Spinal cord (tissue), 10 donors: Measurements from ENCODE around the gene SHC2. TPM values are rescaled to one million over a fixed set of nuclear protein-coding genes. Genes with fewer than 3 reads are reported as not detected.
A peak's percentile ranks its signal among the peaks of the same experiment; 100 is the strongest.

Experiments used
- DNase-seq, 6 donors: peaks; one replicate each; pipeline versions ENCODE4 v3.0.0 to v3.0.0-alpha.2; 2013 to 2015; ENCODE audit warnings: low spot score in 6 of 6, low read depth in 4 of 6
- H3K27ac ChIP-seq: one replicate; pipeline ENCODE4 v1.5.1; 2013; ENCODE audit warnings: low read depth, low read length, control low read depth
- H3K27me3 ChIP-seq: one replicate; pipeline ENCODE4 v1.6.1; 2013; ENCODE audit warnings: low read length; ENCODE audit not compliant: control insufficient read depth, insufficient read depth
- H3K36me3 ChIP-seq: one replicate; pipeline ENCODE4 v1.6.1; 2013; ENCODE audit warnings: low read length; ENCODE audit not compliant: control insufficient read depth, insufficient read depth
- H3K4me1 ChIP-seq: one replicate; pipeline ENCODE4 v1.6.1; 2013; ENCODE audit warnings: low read length; ENCODE audit not compliant: control insufficient read depth, insufficient read depth
- H3K4me3 ChIP-seq: one replicate; pipeline ENCODE4 v1.5.1; 2013; ENCODE audit warnings: low read depth, low read length, control low read depth
- H3K9me3 ChIP-seq: one replicate; pipeline ENCODE4 v1.6.1; 2013; ENCODE audit warnings: low read length; ENCODE audit not compliant: control insufficient read depth, insufficient read depth
- WGBS: methylation state at CpG from one replicate; pipeline ENCODE4 v1.1.5; 2013; ENCODE audit warnings: missing lambda C conversion rate; ENCODE audit not compliant: insufficient coverage; 5-methylcytosine and 5-hydroxymethylcytosine counted together
- polyA plus RNA-seq, 2 donors: library from polyadenylated mRNA; unstranded; fragments of 120-200 nt; gene quantifications; one replicate each; pipeline ENCODE4 v1.2.1, GENCODE V29; 2013; ENCODE audit not compliant: insufficient read length in 2 of 2
- total RNA-seq, 2 donors: library from RNA; depleted of rRNA in 1 of 2; stranded (reverse); fragments of 120-200 nt in 1 of 2; fragments of >200 nt in 1 of 2; gene quantifications; one replicate each; pipeline versions ENCODE4 v1.2.3 to v1.2.4, GENCODE V29; 2013 to 2014
- donor health status: healthy.

The SHC2 gene
- total and polyA plus RNA-seq, 4 donors, result 15.5 to 111 (median 58.4) TPM

DNA sequence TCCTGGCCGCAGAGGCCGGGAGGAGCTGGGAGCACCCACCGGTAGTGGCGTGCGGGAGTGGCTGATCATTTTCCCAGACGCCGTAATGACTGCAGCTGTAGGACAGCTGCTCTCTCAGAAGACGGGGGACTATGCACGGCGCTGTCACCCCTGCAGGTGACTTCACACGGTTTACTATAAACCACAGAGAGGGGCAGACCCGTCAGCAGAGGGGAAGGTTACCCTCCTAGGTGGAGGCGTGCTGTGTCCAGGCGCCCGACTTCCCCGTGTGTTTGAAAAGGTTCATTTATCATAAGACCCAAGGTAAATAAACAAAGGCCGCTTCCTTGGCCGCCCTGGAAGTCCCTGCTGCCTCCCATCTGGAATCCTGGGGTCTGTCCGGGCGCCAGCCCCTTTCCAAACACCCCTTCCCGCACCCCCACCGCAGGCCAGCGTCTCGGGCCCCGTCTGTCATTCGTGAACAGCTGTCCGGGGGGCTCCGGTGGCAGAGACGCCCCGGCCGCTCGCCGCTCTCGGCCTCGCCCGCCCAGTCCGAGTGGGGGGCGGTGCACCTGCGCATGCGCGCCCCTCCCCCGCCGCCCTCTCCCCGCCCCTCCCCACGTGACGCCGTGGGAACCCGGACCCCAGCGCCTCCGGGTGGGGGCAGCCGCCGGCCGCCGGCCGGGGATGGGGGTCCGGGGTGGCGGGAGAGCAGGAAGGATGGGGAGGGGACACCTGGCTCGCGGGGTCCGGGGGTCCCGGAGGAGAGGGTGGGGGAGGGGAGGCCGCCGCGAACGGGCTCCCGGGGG is 915 bp downstream of the SHC2 start:
- Histone ChIP-seq H3K27me3 (peaks cover 3% of the 10 kb centered on the region), H3K4me1 (peaks cover 25% of the 10 kb centered on the region), H3K27ac (peak overlapping the region; percentile 61), H3K4me3 (peak overlapping the region; percentile 61), H3K9me3 (no peaks in the 10 kb centered on the region), H3K36me3 (peaks cover 36% of the 10 kb centered on the region)
- 3% methylated on average over 31 of the region's 66 CpGs for WGBS
- peak in 4 of 6 donors; percentile 62 to 93 (median 86) for DNase-seq

DNA sequence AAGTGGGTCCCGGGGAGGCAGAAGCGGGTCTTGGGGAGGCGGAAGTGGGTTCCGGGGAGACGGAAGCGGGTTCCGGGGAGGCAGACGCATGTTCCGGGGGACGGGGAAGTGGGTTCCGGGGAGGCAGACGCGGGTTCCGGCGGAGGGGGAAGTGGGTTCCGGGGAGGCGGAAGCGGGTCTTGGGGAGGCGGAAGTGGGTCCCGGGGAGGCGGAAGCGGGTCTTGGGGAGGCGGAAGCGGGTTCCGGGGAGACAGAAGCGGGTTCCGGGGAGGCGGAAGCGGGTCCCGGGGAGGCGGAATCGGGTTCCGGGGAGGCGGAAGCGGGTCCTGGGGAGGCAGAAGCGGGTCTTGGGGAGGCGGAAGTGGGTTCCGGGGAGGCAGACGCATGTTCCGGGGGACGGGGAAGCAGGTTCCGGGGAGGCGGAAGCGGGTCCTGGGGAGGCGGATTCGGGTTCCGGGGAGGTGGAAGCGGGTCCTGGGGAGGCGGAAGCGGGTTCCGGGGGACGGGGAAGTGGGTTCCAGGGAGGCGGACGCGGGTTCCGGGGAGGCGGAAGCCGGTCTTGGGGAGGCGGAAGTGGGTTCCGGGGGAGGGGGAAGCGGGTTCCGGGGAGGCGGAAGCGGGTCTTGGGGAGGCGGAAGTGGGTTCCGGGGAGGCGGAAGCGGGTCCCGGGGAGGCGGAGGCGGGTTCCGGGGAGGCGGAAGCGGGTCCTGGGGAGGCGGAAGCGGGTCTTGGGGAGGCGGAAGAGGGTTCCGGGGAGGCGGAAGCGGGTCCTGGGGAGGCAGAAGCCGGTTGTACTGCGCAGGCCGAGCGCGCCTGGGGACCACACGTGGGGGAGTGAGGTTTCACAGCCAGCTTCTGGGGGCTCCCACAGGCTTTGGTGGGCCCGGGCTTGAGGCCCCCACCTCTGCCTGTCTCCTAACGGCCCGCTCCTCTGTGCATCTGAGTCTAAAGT is 2.5 kb downstream of the SHC2 start:
- Histone ChIP-seq H3K27ac (no peak overlapping the region), H3K36me3 (peaks cover 52% of the 10 kb centered on the region), H3K4me3 (no peak overlapping the region), H3K4me1 (peaks cover 25% of the 10 kb centered on the region), H3K27me3 (peaks cover 3% of the 10 kb centered on the region), H3K9me3 (no peaks in the 10 kb centered on the region)
- WGBS, result 97% methylated on average over 84 of the region's 89 CpGs
- DNase-seq, result no peak

DNA sequence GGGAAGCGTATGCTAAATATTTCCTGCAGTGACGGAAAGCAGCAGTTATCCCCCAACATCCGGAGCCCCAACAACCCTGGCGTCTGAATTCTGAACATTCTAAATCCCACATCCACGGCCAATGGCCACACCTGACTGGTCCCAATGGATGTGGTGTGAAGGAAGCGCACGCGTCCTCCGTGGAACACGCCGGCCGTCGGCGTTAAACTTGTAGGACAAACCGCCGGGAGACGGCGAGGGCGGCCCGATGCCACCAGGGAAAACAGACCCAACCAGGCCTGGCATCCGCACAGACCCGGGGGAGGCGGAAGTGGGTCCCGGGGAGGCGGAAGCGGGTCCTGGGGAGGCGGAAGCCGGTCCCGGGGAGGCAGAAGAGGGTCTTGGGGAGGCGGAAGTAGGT is 3.2 kb downstream of the SHC2 start:
- Histone ChIP-seq H3K27ac (no peak overlapping the region), H3K27me3 (peaks cover 3% of the 10 kb centered on the region), H3K4me1 (peaks cover 25% of the 10 kb centered on the region), H3K4me3 (no peak overlapping the region), H3K9me3 (no peaks in the 10 kb centered on the region), H3K36me3 (peaks cover 59% of the 10 kb centered on the region)
- DNase-seq, result no peak
- WGBS, result 97% methylated on average over 21 of the region's 30 CpGs

DNA sequence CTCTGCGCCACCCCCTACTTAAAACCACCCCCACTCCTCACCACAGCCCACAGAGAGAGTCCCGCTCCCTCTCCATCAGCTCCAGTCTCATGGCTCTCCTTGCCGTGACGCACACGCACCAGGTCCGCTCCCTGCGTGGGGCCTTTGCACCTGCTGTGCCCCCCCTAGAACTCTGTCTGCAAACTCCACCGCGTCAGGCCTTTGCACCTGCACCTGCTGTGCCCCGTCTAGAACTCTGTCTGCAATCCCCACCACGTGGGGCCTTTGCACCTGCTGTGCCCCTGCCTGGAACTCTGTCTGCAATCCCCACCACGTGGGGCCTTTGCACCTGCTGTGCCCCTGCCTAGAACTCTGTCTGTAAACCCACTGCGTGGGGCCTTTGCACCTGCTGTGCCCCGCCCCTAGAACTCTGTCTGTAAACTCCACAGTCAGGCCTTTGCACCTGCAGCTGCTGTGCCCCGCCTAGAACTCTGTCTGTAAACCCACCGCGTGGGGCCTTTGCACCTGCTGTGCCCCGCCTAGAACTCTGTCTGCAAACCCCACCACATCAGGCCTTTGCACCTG is 4.2 kb downstream of the SHC2 start:
- H3K27me3 ChIP-seq, result peaks cover 2% of the 10 kb centered on the region
- H3K4me1 ChIP-seq, result peaks cover 19% of the 10 kb centered on the region
- no peak overlapping the region for H3K4me3 ChIP-seq
- H3K9me3 ChIP-seq, result no peaks in the 10 kb centered on the region
- WGBS, result 90% methylated on average over 18 of the region's 18 CpGs
- no peak for DNase-seq
- H3K36me3 ChIP-seq, result peaks cover 61% of the 10 kb centered on the region
- no peak overlapping the region for H3K27ac ChIP-seq

DNA sequence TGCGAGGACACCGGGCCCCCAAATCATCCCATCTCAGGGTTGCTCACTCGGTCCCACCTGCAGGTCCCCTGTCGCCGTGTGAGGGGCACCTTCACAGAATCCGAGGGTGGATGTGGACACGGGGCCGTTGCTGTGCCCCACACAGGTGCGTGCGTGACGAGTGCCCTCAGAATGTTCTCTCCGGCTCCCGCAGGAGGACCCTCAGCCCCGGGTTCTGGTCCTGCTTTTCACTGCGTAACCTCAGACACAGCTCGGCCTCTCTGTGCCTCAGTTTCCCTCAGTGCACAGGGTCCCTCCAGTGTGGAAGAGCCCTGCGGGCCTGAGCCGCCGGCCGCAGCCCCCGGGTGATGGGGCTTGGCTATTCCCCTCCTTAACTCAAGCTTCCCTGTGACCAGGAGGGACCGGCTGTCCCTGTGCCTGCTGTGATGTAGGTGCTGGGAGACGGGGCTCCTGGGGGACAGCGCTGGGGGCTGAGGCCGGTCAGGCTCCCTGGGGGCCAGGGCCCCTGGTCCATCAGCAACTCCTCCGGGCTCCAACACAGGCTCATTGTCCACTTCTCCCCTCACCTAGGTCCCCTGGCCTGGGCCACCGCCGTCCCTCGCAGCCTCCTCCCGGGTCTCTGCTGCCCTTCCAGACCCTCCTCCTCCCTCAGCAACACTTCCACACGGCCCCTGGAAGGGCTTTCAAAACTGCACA is 4.8 kb downstream of the SHC2 start:
- Histone ChIP-seq H3K27me3 (no peaks in the 10 kb centered on the region), H3K4me1 (peaks cover 13% of the 10 kb centered on the region), H3K27ac (no peak overlapping the region), H3K36me3 (peaks cover 67% of the 10 kb centered on the region), H3K9me3 (no peaks in the 10 kb centered on the region), H3K4me3 (no peak overlapping the region)
- 87% methylated on average over 30 of the region's 31 CpGs for WGBS
- DNase-seq, result no peak

DNA sequence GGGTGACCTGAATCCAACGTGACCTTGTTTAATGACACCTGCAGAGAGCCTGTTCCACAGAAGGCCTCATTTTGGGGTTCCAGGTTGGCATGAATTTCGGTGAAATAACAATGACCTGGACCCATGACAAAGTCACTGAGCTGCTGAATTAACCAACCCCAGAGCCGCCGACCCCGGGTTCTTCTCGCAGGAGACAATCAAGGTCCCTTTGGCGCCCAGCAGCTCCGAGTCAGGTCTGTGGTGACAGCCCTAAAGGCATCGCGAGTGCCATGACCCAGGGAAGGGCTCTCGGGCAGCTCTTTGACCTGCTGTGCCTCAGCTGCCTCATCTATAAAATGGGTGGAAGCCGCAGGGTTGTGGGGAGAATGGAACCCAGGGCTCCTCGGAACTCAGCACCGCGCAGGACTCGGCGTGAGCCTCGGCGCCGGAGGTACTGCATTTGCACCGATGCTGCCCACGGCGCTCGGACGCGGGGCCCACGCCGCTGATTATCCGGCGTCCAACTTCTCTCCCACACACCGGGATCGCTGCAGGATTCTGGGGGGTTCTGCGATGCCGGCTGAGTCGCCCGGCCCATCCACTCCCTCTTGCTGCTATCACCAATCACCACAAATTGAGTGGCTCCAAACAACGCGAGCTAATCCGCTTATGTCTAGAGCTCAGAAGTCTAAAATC is 5.7 kb downstream of the SHC2 start:
- Histone ChIP-seq H3K4me3 (no peak overlapping the region), H3K4me1 (peaks cover 13% of the 10 kb centered on the region), H3K36me3 (peaks cover 72% of the 10 kb centered on the region), H3K9me3 (no peaks in the 10 kb centered on the region), H3K27ac (no peak overlapping the region), H3K27me3 (no peaks in the 10 kb centered on the region)
- DNase-seq, result no peak
- 95% methylated on average over 32 of the region's 39 CpGs for WGBS

DNA sequence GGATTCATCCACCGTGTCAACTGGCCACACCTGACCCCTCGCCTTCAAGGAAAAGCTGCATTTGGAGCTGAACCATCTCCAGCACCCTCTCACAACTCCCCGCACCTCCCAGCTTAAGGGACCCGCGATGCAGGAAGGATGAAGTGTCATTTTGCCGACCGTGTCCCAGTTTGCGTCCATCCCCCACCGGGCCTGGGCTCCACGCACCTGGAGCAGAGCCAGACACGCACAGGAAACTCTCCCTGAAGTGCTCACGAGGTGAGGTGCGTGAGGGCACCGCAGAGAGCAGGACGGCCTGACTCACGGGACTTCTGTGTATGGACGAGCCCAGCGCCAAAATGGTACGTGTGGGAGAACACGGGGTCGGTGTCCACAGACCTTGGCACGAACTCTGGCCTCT is 7.2 kb downstream of the SHC2 start:
- Histone ChIP-seq H3K4me1 (no peaks in the 10 kb centered on the region), H3K9me3 (no peaks in the 10 kb centered on the region), H3K27ac (no peak overlapping the region), H3K4me3 (no peak overlapping the region), H3K36me3 (peaks cover 78% of the 10 kb centered on the region), H3K27me3 (no peaks in the 10 kb centered on the region)
- 92% methylated on average over 22 of the region's 22 CpGs for WGBS
- no peak for DNase-seq

DNA sequence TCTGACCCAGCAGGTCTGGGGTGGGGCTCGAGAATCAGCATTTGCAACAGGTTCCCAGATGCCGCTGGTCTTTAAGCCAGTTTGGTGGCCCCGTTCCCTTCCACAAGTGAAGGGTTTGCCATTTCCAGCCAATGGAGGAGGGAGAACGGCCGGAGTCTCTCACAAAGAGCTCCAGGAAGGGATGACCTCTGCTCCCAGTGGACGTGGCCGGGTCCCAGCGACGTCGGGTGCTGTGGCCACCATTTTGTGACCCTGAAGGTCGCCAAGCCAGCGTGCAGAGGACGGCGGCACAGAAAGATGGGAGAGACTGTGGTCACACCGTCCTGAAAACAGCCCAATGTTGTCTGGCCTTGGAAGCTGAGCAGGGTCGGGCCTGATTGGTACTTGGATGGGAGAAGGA is 8.0 kb downstream of the SHC2 start:
- H3K27me3 ChIP-seq, result no peaks in the 10 kb centered on the region
- DNase-seq, result no peak
- no peak overlapping the region for H3K27ac ChIP-seq
- H3K36me3 ChIP-seq, result peaks cover 80% of the 10 kb centered on the region
- H3K4me3 ChIP-seq, result no peak overlapping the region
- 91% methylated on average over 16 of the region's 16 CpGs for WGBS
- peaks cover 4% of the 10 kb centered on the region for H3K4me1 ChIP-seq
- H3K9me3 ChIP-seq, result no peaks in the 10 kb centered on the region
